ENCODE results near the gene DENND4B. TPM values are rescaled to one million over a fixed set of nuclear protein-coding genes. Genes with fewer than 3 reads are reported as not detected.

The DENND4B gene
- total RNA-seq, 4 donors from 2014 or later: 19.2 to 30.4 (median 26.2) TPM

GRCh38 chr1:153922076-153922971 is 24.2 kb downstream of the DENND4B start:
- Histone ChIP-seq H3K27me3 (no peaks in the 10 kb centered on the region), H3K27ac (replicated peaks in 1 of 4) (peak overlapping the region; percentile 95 to 99 (median 98)), H3K4me3 (peak overlapping the region; percentile 93 to 99 (median 97)), H3K9me3 (no peaks in the 10 kb centered on the region), H3K36me3 (peaks cover 0 to 11% (median 2%) of the 10 kb centered on the region in 4 donors), H3K4me1 (peaks cover 32 to 58% (median 54%) of the 10 kb centered on the region in 4 donors)
- WGBS: 2% methylated on average over 34 of the region's 86 CpGs
- TF ChIP-seq CTCF (IDR thresholded peaks at IDR 0.05) (peak in 1 of 3 experiments; percentile 6), POLR2A (IDR thresholded peaks at IDR 0.05; ENCODE audit: low read depth) (no peak)
- intact Hi-C loops (cut with DNase I): loop anchor here (5.0 kb wide), 2 partner anchors 55 to 125 kb away; partner anchors contain the start of gene JTB
- DNase-seq (ENCODE audit: extremely low spot score): no peak

GRCh38 chr1:153921803-153922075 is 24.8 kb downstream of the DENND4B start:
- TF ChIP-seq POLR2A (IDR thresholded peaks at IDR 0.05; ENCODE audit: low read depth): no peak
- Histone ChIP-seq H3K27ac (replicated peaks in 1 of 4) (peak overlapping the region; percentile 95 to 99 (median 98)), H3K4me3 (peak overlapping the region; percentile 93 to 99 (median 97)), H3K36me3 (peaks cover 0 to 11% (median 2%) of the 10 kb centered on the region in 4 donors), H3K27me3 (no peaks in the 10 kb centered on the region), H3K4me1 (peaks cover 32 to 64% (median 59%) of the 10 kb centered on the region in 4 donors), H3K9me3 (no peaks in the 10 kb centered on the region)
- intact Hi-C loops (cut with DNase I): loop anchor here (2.0 to 5.0 kb wide), 3 partner anchors 56 to 124 kb away; partner anchors contain the start of gene JTB
- DNase-seq (ENCODE audit: extremely low spot score): no peak
- 4% methylated on average over 10 of the region's 10 CpGs for WGBS

- no peak for TF ChIP-seq EP300 (IDR thresholded peaks at IDR 0.05)
- TF ChIP-seq POLR2AphosphoS5 (IDR thresholded peaks at IDR 0.05): no peak
- no peak for TF ChIP-seq POLR2A (IDR thresholded peaks at IDR 0.05; ENCODE audit: low read depth)
- no peak for TF ChIP-seq CTCF (IDR thresholded peaks at IDR 0.05)
- no peaks in the 10 kb centered on the region for H3K27me3 ChIP-seq
- peaks cover 32 to 69% (median 61%) of the 10 kb centered on the region in 4 donors for H3K4me1 ChIP-seq
- intact Hi-C loops (cut with DNase I): loop anchor here (2.0 to 5.0 kb wide), 3 partner anchors 56 to 124 kb away; partner anchors contain the start of gene JTB
- peak overlapping the region; percentile 93 to 99 (median 97) for H3K4me3 ChIP-seq
- DNase-seq (ENCODE audit: extremely low spot score): no peak
- no peaks in the 10 kb centered on the region for H3K9me3 ChIP-seq
- H3K36me3 ChIP-seq: peaks cover 0 to 11% (median 2%) of the 10 kb centered on the region in 4 donors
- H3K27ac ChIP-seq (replicated peaks in 1 of 4): peak overlapping the region; percentile 95 to 99 (median 98)
- 23% methylated on average over 3 of the region's 3 CpGs for WGBS
These were observed 25.3 kb downstream of the DENND4B start for GRCh38 chr1:153921080-153921802.

- intact Hi-C loops (cut with DNase I): loop anchor here (2.0 to 5.0 kb wide), 4 partner anchors 48 to 123 kb away; partner anchors contain the start of gene JTB
- WGBS: 41% methylated on average over 4 of the region's 4 CpGs
- no peaks in the 10 kb centered on the region for H3K9me3 ChIP-seq
- peaks cover 0 to 19% (median 3%) of the 10 kb centered on the region in 4 donors for H3K36me3 ChIP-seq
- no peaks in the 10 kb centered on the region for H3K27me3 ChIP-seq
- H3K4me3 ChIP-seq: peak overlapping the region in 3 of 4 donors; percentile 93 to 99 (median 97)
- peak overlapping the region in 3 of 4 donors; percentile 31 to 99 (median 96) for H3K27ac ChIP-seq (replicated peaks in 1 of 4)
- DNase-seq (ENCODE audit: extremely low spot score): no peak
- TF ChIP-seq POLR2AphosphoS5 (IDR thresholded peaks at IDR 0.05) (no peak), CTCF (IDR thresholded peaks at IDR 0.05) (peak in 2 of 3 experiments; percentile 26 to 40)
- H3K4me1 ChIP-seq: peaks cover 32 to 79% (median 66%) of the 10 kb centered on the region in 4 donors
These were observed 26.4 kb downstream of the DENND4B start for GRCh38 chr1:153919876-153920852.
